ENCODE measurements around the gene CRTAC1. TPM values are rescaled to one million over a fixed set of nuclear protein-coding genes. Genes with fewer than 3 reads are reported as not detected.
"Not testable (repeated sequence)": the region's sequence is repeated elsewhere in the genome, so short reads cannot be mapped to it uniquely, and the experiment has no call there.

The CRTAC1 gene
- total RNA-seq, 1 donor from 2014 or later: 0.37 TPM

GRCh38 chr10:97842656-97843280 is 187.7 kb downstream of the CRTAC1 start:
- peaks cover 18% of the 10 kb centered on the region for H3K27me3 Mint-ChIP-seq (ENCODE audit: low read depth)
- DNase-seq (ENCODE audit: low spot score): no peak

GRCh38 chr10:97842114-97842513 is 188.3 kb downstream of the CRTAC1 start:
- not testable (repeated sequence) for H3K4me3 Mint-ChIP-seq (ENCODE audit: unreplicated experiment); H3K27ac Mint-ChIP-seq (ENCODE audit: unreplicated experiment); DNase-seq (ENCODE audit: low spot score); H3K9me3 Mint-ChIP-seq (ENCODE audit: low read depth); H3K36me3 Mint-ChIP-seq (ENCODE audit: low read depth)
- Mint-ChIP-seq H3K27me3 (ENCODE audit: low read depth) (peaks cover 18% of the 10 kb centered on the region), H3K4me1 (ENCODE audit: low read depth) (peaks cover 11% of the 10 kb centered on the region)

More at GRCh38 chr10:97842656-97843280, 187.7 kb downstream of the CRTAC1 start:
- Mint-ChIP-seq H3K27ac (ENCODE audit: unreplicated experiment) (no peak overlapping the region), H3K4me1 (ENCODE audit: low read depth) (peaks cover 11% of the 10 kb centered on the region), H3K36me3 (ENCODE audit: low read depth) (no peaks in the 10 kb centered on the region), H3K4me3 (ENCODE audit: unreplicated experiment) (no peak overlapping the region), H3K9me3 (ENCODE audit: low read depth) (no peaks in the 10 kb centered on the region)
- TF ChIP-seq CTCF (IDR thresholded peaks at IDR 0.05): no peak

GRCh38 chr10:97841166-97841565 is 189.3 kb downstream of the CRTAC1 start:
- H3K4me3 Mint-ChIP-seq (ENCODE audit: unreplicated experiment); H3K27ac Mint-ChIP-seq (ENCODE audit: unreplicated experiment); DNase-seq (ENCODE audit: low spot score); H3K36me3 Mint-ChIP-seq (ENCODE audit: low read depth); H3K9me3 Mint-ChIP-seq (ENCODE audit: low read depth): not testable (repeated sequence)
- peaks cover 11% of the 10 kb centered on the region for H3K4me1 Mint-ChIP-seq (ENCODE audit: low read depth)
- H3K27me3 Mint-ChIP-seq (ENCODE audit: low read depth): peaks cover 22% of the 10 kb centered on the region

GRCh38 chr10:97838091-97838490 is 192.3 kb downstream of the CRTAC1 start:
- Mint-ChIP-seq H3K27me3 (ENCODE audit: low read depth) (peaks cover 35% of the 10 kb centered on the region), H3K36me3 (ENCODE audit: low read depth) (peaks cover 4% of the 10 kb centered on the region), H3K4me1 (ENCODE audit: low read depth) (peaks cover 11% of the 10 kb centered on the region), H3K9me3 (ENCODE audit: low read depth) (peaks cover 4% of the 10 kb centered on the region), H3K4me3 (ENCODE audit: unreplicated experiment) (no peak overlapping the region), H3K27ac (ENCODE audit: unreplicated experiment) (no peak overlapping the region)
- no peak for TF ChIP-seq CTCF (IDR thresholded peaks at IDR 0.05)
- no peak for DNase-seq (ENCODE audit: low spot score)

GRCh38 chr10:97836446-97836845 is 194.0 kb downstream of the CRTAC1 start:
- Mint-ChIP-seq H3K27ac (ENCODE audit: unreplicated experiment) (no peak overlapping the region), H3K4me1 (ENCODE audit: low read depth) (peaks cover 11% of the 10 kb centered on the region), H3K4me3 (ENCODE audit: unreplicated experiment) (no peak overlapping the region), H3K27me3 (ENCODE audit: low read depth) (peaks cover 42% of the 10 kb centered on the region), H3K9me3 (ENCODE audit: low read depth) (peaks cover 4% of the 10 kb centered on the region), H3K36me3 (ENCODE audit: low read depth) (peaks cover 4% of the 10 kb centered on the region)
- no peak for TF ChIP-seq CTCF (IDR thresholded peaks at IDR 0.05)
- DNase-seq (ENCODE audit: low spot score): no peak

- peaks cover under 1% of the 10 kb centered on the region for H3K36me3 Mint-ChIP-seq (ENCODE audit: low read depth)
- H3K4me1 Mint-ChIP-seq (ENCODE audit: low read depth): peaks cover 25% of the 10 kb centered on the region
- peaks cover 3% of the 10 kb centered on the region for H3K9me3 Mint-ChIP-seq (ENCODE audit: low read depth)
- no peak for DNase-seq (ENCODE audit: low spot score)
- no peak for TF ChIP-seq CTCF (IDR thresholded peaks at IDR 0.05)
- no peak overlapping the region for H3K4me3 Mint-ChIP-seq (ENCODE audit: unreplicated experiment)
- H3K27me3 Mint-ChIP-seq (ENCODE audit: low read depth): peaks cover 32% of the 10 kb centered on the region
- H3K27ac Mint-ChIP-seq (ENCODE audit: unreplicated experiment): no peak overlapping the region
Observed at GRCh38 chr10:97831259-97831658, 199.2 kb downstream of the CRTAC1 start.
